HK-2 (cell line): ENCODE data around the gene PPP1R27.

Source experiments
- DNase-seq: peaks from one replicate; pipeline ENCODE4 v3.0.0-alpha.2; 2018; ENCODE audit not compliant: unreplicated experiment

Gene PPP1R27

GRCh38 chr17:81804559-81805399 lies 30.1 kb downstream of the PPP1R27 start:
- no peak for DNase-seq

- DNase-seq: no peak
Observed at GRCh38 chr17:81803728-81804558, 30.9 kb downstream of the PPP1R27 start, which contains the start of gene GCGR. GCGR (plus strand) TSS chr17:81804150; CDS start chr17:81809019, 4,869 bp downstream.

- no peak for DNase-seq
Observed at GRCh38 chr17:81802856-81803643, 31.8 kb downstream of the PPP1R27 start.

GRCh38 chr17:81802048-81802758 lies 32.6 kb downstream of the PPP1R27 start:
- DNase-seq: no peak

- no peak for DNase-seq
Observed at GRCh38 chr17:81801327-81801726, 33.5 kb downstream of the PPP1R27 start.

- no peak for DNase-seq
Observed at GRCh38 chr17:81794509-81794908, 40.3 kb downstream of the PPP1R27 start.

- no peak for DNase-seq
Observed at GRCh38 chr17:81794074-81794476, 40.8 kb downstream of the PPP1R27 start.

GRCh38 chr17:81792675-81793615 lies 41.9 kb downstream of the PPP1R27 start:
- DNase-seq: no peak
